Measurements from ENCODE around the gene OR10C1. TPM values are rescaled to one million over a fixed set of nuclear protein-coding genes. Genes with fewer than 3 reads are reported as not detected.

Gene OR10C1
- total RNA-seq, 1 experiment from 2014 or later = not detected

DNA sequence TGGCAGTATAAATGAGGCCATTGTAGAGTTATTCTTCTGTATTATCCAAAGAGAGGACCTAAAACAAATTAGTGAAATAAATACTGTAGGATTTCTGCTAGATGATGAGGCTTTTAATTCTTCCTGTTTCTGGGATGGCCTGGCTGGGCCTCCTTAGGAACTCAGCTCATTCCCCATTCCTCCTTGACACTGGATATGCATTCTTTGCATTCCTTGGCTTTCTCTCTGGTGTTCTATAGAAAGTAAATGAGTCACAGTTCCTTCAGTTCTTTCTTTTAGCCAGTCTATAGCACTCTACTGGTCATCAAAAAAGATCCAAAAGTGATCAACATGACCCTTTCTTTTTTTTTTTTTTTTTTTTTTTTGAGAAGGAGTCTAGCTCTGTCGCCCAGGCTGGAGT, 8.6 kb downstream of the OR10C1 start:
- Histone ChIP-seq H3K4me1 (ENCODE audit: insufficient read depth, low read length, poor library complexity, severe bottlenecking) (no peaks in the 10 kb centered on the region), H3K27me3 (replicated peaks; ENCODE audit: insufficient read depth, low read depth, low read length, poor library complexity) (peaks cover 16% of the 10 kb centered on the region), H3K4me3 (ENCODE audit: low read depth, low read length, poor library complexity, severe bottlenecking) (no peak overlapping the region), H3K27ac (ENCODE audit: low read depth, low read length, poor library complexity, severe bottlenecking) (no peak overlapping the region), H3K36me3 (ENCODE audit: insufficient read depth, low read length, poor library complexity, severe bottlenecking) (no peaks in the 10 kb centered on the region), H3K9me3 (ENCODE audit: low read depth, low read length, poor library complexity, severe bottlenecking) (no peaks in the 10 kb centered on the region)
- intact Hi-C loops (cut with micrococcal nuclease; ENCODE audit: unreplicated experiment) = no loop called here
- CTCF ChIA-PET = no interaction called here
- peak; percentile 13 for DNase-seq (ENCODE audit: low spot score)
- POLR2A ChIA-PET (ENCODE audit: low non-redundant PET) = no interaction called here
- no TSS peak for BruUV-seq (replicated peaks)
- TF ChIP-seq EZH2 (IDR thresholded peaks at IDR 0.05; ENCODE audit: borderline replicate concordance, low read depth, low read length, poor library complexity, severe bottlenecking) = no peak
- TF ChIP-seq, protein P1, sequence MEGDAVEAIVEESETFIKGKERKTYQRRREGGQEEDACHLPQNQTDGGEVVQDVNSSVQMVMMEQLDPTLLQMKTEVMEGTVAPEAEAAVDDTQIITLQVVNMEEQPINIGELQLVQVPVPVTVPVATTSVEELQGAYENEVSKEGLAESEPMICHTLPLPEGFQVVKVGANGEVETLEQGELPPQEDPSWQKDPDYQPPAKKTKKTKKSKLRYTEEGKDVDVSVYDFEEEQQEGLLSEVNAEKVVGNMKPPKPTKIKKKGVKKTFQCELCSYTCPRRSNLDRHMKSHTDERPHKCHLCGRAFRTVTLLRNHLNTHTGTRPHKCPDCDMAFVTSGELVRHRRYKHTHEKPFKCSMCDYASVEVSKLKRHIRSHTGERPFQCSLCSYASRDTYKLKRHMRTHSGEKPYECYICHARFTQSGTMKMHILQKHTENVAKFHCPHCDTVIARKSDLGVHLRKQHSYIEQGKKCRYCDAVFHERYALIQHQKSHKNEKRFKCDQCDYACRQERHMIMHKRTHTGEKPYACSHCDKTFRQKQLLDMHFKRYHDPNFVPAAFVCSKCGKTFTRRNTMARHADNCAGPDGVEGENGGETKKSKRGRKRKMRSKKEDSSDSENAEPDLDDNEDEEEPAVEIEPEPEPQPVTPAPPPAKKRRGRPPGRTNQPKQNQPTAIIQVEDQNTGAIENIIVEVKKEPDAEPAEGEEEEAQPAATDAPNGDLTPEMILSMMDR (conservative IDR thresholded peaks at IDR 0.05; ENCODE audit: low read depth, low read length) = no peak

- intact Hi-C loops (cut with micrococcal nuclease; ENCODE audit: unreplicated experiment) = no loop called here
- Histone ChIP-seq H3K4me3 (ENCODE audit: low read depth, low read length, poor library complexity, severe bottlenecking) (no peak overlapping the region), H3K9me3 (ENCODE audit: low read depth, low read length, poor library complexity, severe bottlenecking) (no peaks in the 10 kb centered on the region), H3K27ac (ENCODE audit: low read depth, low read length, poor library complexity, severe bottlenecking) (no peak overlapping the region), H3K4me1 (ENCODE audit: insufficient read depth, low read length, poor library complexity, severe bottlenecking) (no peaks in the 10 kb centered on the region), H3K36me3 (ENCODE audit: insufficient read depth, low read length, poor library complexity, severe bottlenecking) (no peaks in the 10 kb centered on the region), H3K27me3 (replicated peaks; ENCODE audit: insufficient read depth, low read depth, low read length, poor library complexity) (peaks cover 13% of the 10 kb centered on the region)
- DNase-seq (ENCODE audit: low spot score) = no peak
- BruUV-seq (replicated peaks) = no TSS peak
- no peak for TF ChIP-seq EZH2 (IDR thresholded peaks at IDR 0.05; ENCODE audit: borderline replicate concordance, low read depth, low read length, poor library complexity, severe bottlenecking)
- TF ChIP-seq, protein P1 (conservative IDR thresholded peaks at IDR 0.05; ENCODE audit: low read depth, low read length) = no peak
- CTCF ChIA-PET = no interaction called here
- POLR2A ChIA-PET (ENCODE audit: low non-redundant PET) = no interaction called here
Measured at GRCh38 chr6:29451471-29452193, 12.5 kb downstream of the OR10C1 start.

- POLR2A ChIA-PET (ENCODE audit: low non-redundant PET) = no interaction called here
- Histone ChIP-seq H3K27ac (ENCODE audit: low read depth, low read length, poor library complexity, severe bottlenecking) (no peak within 1 kb of the TSS), H3K36me3 (ENCODE audit: insufficient read depth, low read length, poor library complexity, severe bottlenecking) (no peaks in the 10 kb centered on the region), H3K9me3 (ENCODE audit: low read depth, low read length, poor library complexity, severe bottlenecking) (no peaks in the 10 kb centered on the region), H3K27me3 (replicated peaks; ENCODE audit: insufficient read depth, low read depth, low read length, poor library complexity) (peaks cover 40% of the 10 kb centered on the region), H3K4me1 (ENCODE audit: insufficient read depth, low read length, poor library complexity, severe bottlenecking) (no peaks in the 10 kb centered on the region), H3K4me3 (ENCODE audit: low read depth, low read length, poor library complexity, severe bottlenecking) (no peak within 1 kb of the TSS)
- no peak for DNase-seq (ENCODE audit: low spot score)
- no peak for TF ChIP-seq EZH2 (IDR thresholded peaks at IDR 0.05; ENCODE audit: borderline replicate concordance, low read depth, low read length, poor library complexity, severe bottlenecking)
- TF ChIP-seq, protein P1 (conservative IDR thresholded peaks at IDR 0.05; ENCODE audit: low read depth, low read length) = no peak
- CTCF ChIA-PET = no interaction called here
- BruUV-seq (replicated peaks) = no TSS peak
- intact Hi-C loops (cut with micrococcal nuclease; ENCODE audit: unreplicated experiment) = no loop called here
Measured at GRCh38 chr6:29456971-29457370, 17.9 kb downstream of the OR10C1 start, which contains the start of the genes OR11A1 and OR2H1. OR11A1 (minus strand) TSS chr6:29457071; CDS start chr6:29427641, 29,430 bp downstream. OR2H1 (plus strand) TSS chr6:29457155; CDS start chr6:29461770, 4,615 bp downstream.
